Gastroesophageal sphincter (tissue), 3 donors: ENCODE data around the gene ALG6.

Source experiments
- CTCF ChIP-seq, 4 experiments: fragments of 200-600 bp in 2 of 4; fragments of 450-650 bp in 2 of 4; sonication (generic) in 1 of 4; IDR thresholded peaks; one replicate each; pipeline ENCODE4 v1.5.1; 2017 to 2019; ENCODE audit warnings: antibody characterized with exemption in 4 of 4, mild to moderate bottlenecking in 2 of 4, moderate library complexity in 2 of 4
- POLR2AphosphoS5 ChIP-seq: sonication (generic); formaldehyde crosslinking; IDR thresholded peaks from one replicate; pipeline ENCODE4 v1.6.1; 2017; ENCODE audit warnings: antibody characterized with exemption

DNA sequence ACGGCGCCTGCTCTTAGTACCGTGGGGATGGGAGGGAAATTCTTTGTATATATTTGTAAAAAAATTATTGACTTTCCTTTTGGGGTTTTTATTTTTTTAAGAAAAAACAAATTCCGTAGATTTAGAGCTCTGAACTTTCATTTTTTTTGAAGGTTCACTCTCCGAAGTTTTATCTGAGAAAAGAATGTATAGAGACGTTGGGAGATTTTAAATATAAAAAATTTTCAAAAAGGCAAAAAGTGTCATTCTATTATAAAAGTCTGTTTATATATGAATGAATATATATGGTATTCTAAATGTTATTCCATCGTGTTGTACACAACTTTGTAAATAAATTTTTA, 42.7 kb upstream of the ALG6 start:
- no peak for TF ChIP-seq CTCF (IDR thresholded peaks at IDR 0.05)
- TF ChIP-seq POLR2AphosphoS5, result no peak
